ENCODE measurements around the gene RPL31. TPM values are rescaled to one million over a fixed set of nuclear protein-coding genes. Genes with fewer than 3 reads are reported as not detected.

RPL31 gene
- 1,000 to 10,000 TPM; 1,654 to 2,512 (median 1,741) TPM for total RNA-seq

DNA sequence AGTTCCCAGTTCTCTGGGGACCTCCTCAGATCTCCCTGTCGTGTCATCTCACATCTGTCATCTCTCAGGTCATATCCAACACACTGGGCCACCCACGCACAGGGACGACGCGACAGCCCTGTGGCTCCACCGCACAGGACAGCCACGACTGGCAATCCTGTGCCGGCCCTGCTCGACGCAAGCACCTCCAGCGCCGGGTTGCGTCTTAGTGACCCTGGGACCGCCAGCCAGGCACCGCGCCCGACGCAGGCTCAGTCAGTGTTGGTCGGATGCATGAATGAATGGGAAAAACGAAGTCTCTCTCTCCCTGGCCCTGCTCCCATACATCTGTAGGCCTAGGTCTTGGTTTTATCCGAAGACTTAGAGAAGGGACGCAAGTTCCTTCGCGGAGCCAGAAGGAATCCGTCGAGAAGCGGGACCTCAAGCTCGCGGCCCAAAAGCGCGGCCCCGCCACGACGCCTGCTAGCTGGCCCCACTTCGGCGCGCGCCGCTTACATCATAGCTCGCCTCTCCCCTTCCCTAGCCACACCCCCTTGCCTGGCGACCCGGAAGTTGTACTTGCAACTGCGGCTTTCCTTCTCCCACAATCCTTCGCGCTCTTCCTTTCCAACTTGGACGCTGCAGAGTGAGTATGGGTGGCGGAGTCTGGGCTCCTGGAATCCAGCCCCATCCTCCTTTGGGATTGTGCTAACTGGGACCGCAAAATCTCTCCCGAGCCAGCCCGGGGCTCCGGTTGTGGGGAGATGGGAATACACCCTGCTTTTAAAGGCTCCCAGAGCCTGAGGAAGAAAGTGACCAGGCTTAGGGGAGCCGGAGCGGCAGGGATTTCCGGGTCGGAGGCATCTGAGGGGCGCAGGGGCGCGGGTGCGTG is at the start of gene RPL31:
RPL31 (plus strand) TSS at position 599 of the 871 bp plus-strand sequence. CDS start 413 bp downstream, outside the sequence.
- DNase-seq (ENCODE audit: low spot score in 2 of 2): peak; percentile 96
- Histone ChIP-seq H3K27me3 (no peaks in the 10 kb centered on the region), H3K9me3 (no peaks in the 10 kb centered on the region), H3K36me3 (peaks cover 6% of the 10 kb centered on the region), H3K4me1 (peaks cover 0 to 8% of the 10 kb centered on the region in 2 donors), H3K4me3 (peak within 1 kb of the TSS; percentile 82 to 98 (median 92)), H3K27ac (peak within 1 kb of the TSS; percentile 92 to 96)
- peak; percentile 90 to 98 (median 94) for TF ChIP-seq POLR2AphosphoS5 (IDR thresholded peaks at IDR 0.05)
- TF ChIP-seq, protein P1, sequence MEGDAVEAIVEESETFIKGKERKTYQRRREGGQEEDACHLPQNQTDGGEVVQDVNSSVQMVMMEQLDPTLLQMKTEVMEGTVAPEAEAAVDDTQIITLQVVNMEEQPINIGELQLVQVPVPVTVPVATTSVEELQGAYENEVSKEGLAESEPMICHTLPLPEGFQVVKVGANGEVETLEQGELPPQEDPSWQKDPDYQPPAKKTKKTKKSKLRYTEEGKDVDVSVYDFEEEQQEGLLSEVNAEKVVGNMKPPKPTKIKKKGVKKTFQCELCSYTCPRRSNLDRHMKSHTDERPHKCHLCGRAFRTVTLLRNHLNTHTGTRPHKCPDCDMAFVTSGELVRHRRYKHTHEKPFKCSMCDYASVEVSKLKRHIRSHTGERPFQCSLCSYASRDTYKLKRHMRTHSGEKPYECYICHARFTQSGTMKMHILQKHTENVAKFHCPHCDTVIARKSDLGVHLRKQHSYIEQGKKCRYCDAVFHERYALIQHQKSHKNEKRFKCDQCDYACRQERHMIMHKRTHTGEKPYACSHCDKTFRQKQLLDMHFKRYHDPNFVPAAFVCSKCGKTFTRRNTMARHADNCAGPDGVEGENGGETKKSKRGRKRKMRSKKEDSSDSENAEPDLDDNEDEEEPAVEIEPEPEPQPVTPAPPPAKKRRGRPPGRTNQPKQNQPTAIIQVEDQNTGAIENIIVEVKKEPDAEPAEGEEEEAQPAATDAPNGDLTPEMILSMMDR (IDR thresholded peaks at IDR 0.05): peak in 1 of 3 donors; percentile 21
- peak; percentile 79 for TF ChIP-seq POLR2A (IDR thresholded peaks at IDR 0.05)
- intact Hi-C loops (cut with DNase I; ENCODE audit: low total_unique reads): no loop called here

DNA sequence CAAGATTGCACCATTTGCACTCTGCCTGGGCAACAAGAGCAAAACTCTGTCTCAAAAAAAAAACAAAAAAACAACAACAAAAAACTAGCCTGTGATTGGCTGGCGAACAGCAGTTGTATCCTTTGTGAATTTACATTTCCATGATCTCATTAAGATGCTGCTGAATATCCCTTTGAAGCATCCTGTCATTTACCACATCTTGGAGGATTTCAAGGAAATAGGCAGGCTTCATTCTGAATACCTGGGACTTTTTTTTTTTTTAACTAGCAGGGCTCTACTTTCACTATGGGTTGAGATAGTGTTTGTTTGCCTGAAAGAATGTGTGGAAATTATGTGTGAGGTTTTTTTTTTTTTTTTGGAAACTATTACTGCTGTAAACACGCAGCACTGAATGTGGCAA is 49.6 kb upstream of the RPL31 start:
- DNase-seq (ENCODE audit: low spot score in 2 of 2): no peak
- H3K27ac ChIP-seq: no peak overlapping the region
- TF ChIP-seq POLR2AphosphoS5 (IDR thresholded peaks at IDR 0.05): no peak
- TF ChIP-seq POLR2A (IDR thresholded peaks at IDR 0.05): no peak
- TF ChIP-seq, protein P1 (IDR thresholded peaks at IDR 0.05): no peak
- H3K4me3 ChIP-seq: no peak overlapping the region
- H3K36me3 ChIP-seq: no peaks in the 10 kb centered on the region
- no peaks in the 10 kb centered on the region for H3K9me3 ChIP-seq
- intact Hi-C loops (cut with DNase I; ENCODE audit: low total_unique reads): no loop called here
- H3K27me3 ChIP-seq: no peaks in the 10 kb centered on the region
- peaks cover 0 to 2% of the 10 kb centered on the region in 2 donors for H3K4me1 ChIP-seq

DNA sequence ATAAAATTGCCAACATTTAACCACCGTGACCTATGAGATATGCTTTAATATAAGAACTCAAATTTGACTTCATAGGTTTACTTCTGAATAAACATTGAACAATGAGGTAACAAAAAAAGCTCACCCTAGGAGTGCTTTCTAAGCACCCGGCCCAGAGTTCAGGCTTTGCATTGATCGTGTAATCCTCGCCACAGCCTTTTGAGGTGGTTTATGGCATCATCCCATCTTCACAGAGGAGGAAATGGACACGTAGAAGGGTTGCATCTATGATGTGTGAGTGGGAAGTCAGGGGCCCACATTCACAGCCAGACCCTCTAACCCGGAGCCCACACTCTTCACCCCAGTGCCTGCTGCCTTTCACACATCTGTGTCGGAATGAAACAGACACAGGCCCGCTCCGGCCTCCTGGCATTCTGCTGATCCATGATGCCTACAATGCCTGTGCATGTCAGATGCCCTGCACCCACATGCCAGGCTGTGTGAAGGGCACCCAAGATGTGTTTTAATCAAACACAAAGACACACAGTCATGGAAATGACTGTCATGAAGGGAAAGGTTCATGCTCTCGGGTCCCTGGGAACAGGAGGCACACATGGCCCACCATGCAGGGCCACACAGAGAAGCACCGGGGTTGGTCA is 48.6 kb upstream of the RPL31 start:
- Histone ChIP-seq H3K9me3 (no peaks in the 10 kb centered on the region), H3K27me3 (no peaks in the 10 kb centered on the region), H3K27ac (no peak overlapping the region), H3K4me3 (no peak overlapping the region), H3K36me3 (no peaks in the 10 kb centered on the region), H3K4me1 (peaks cover 0 to 4% of the 10 kb centered on the region in 2 donors)
- TF ChIP-seq, protein P1 (IDR thresholded peaks at IDR 0.05): no peak
- no peak for TF ChIP-seq POLR2AphosphoS5 (IDR thresholded peaks at IDR 0.05)
- TF ChIP-seq POLR2A (IDR thresholded peaks at IDR 0.05): no peak
- intact Hi-C loops (cut with DNase I; ENCODE audit: low total_unique reads): no loop called here
- DNase-seq (ENCODE audit: low spot score in 2 of 2): no peak

DNA sequence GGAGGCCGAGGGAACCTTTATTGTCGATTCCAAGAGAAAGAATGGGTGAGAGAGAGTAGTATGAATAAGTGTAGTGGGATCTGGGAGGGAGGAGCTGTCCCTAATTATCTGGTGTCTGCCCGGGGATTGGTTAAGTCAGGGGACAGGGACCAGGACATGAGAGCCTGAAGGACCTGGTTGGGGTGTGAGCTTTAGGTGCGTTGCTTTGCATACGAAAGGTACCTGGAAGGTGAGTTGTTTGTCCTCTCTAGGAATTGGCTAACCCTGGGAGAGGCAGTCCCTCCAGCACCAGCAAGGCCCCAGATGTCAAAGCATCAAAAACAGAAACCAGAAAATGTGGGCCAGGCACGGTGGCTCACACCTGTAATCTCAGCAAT is 48.1 kb upstream of the RPL31 start:
- Histone ChIP-seq H3K9me3 (no peaks in the 10 kb centered on the region), H3K27ac (no peak overlapping the region), H3K4me3 (no peak overlapping the region), H3K4me1 (peaks cover 0 to 4% of the 10 kb centered on the region in 2 donors), H3K27me3 (no peaks in the 10 kb centered on the region), H3K36me3 (no peaks in the 10 kb centered on the region)
- TF ChIP-seq POLR2AphosphoS5 (IDR thresholded peaks at IDR 0.05) (no peak), POLR2A (IDR thresholded peaks at IDR 0.05) (no peak)
- no peak for DNase-seq (ENCODE audit: low spot score in 2 of 2)
- intact Hi-C loops (cut with DNase I; ENCODE audit: low total_unique reads): no loop called here

DNA sequence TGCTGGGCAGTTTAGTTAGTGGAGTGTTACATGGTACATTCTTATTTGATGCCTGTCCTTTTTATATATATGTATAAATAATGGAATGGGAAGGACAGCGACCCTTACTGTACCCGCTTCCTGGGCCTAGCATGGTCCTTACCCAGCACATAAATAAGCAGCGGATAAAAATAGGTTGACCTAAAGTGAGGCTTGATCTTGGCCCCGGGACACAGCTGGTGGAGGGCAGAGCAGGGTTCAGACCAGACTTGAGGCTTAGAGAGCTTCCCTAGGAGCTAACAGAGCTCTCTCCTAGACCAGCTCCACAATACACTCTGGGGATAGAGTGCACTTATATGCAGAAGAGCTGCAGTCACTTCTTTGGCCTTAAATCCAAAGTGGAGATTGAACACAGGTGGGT is 46.9 kb upstream of the RPL31 start:
- Histone ChIP-seq H3K4me3 (no peak overlapping the region), H3K27me3 (no peaks in the 10 kb centered on the region), H3K27ac (no peak overlapping the region), H3K4me1 (peaks cover 0 to 4% of the 10 kb centered on the region in 2 donors), H3K9me3 (no peaks in the 10 kb centered on the region), H3K36me3 (no peaks in the 10 kb centered on the region)
- intact Hi-C loops (cut with DNase I; ENCODE audit: low total_unique reads): no loop called here
- TF ChIP-seq, protein P1 (IDR thresholded peaks at IDR 0.05): no peak
- no peak for TF ChIP-seq POLR2A (IDR thresholded peaks at IDR 0.05)
- no peak for TF ChIP-seq POLR2AphosphoS5 (IDR thresholded peaks at IDR 0.05)
- DNase-seq (ENCODE audit: low spot score in 2 of 2): no peak

Data from breast epithelium (tissue), 4 donors.